Stimulated activated CD4-positive, alpha-beta T cell treated with anti-CD3 and anti-CD28 coated beads, Interleukin-1b, Interleukin-23, amount 100 ng/mL, for 1 hour (primary cell): Measurements from ENCODE around the gene LRP1.
"Not testable (repeated sequence)": the region's sequence is repeated elsewhere in the genome, so short reads cannot be mapped to it uniquely, and the experiment has no call there.

Source experiments
- DNase-seq, 2 donors: peaks; one replicate each; pipeline ENCODE4 v3.0.0-alpha.2; 2020; ENCODE audit warnings: low read depth in 2 of 2

The LRP1 gene

GRCh38 chr12:57111031-57111734 is 17.1 kb upstream of the LRP1 start, which contains the start of gene STAT6:
Gene STAT6 (minus strand): TSS chr12:57111362. CDS start chr12:57108278, 3,084 bp downstream.
- peak in 1 of 2 donors; percentile 66 for DNase-seq

GRCh38 chr12:57112492-57113294 is 15.6 kb upstream of the LRP1 start:
- DNase-seq: no peak

- no peak for DNase-seq
Measured at GRCh38 chr12:57116580-57117281, 11.6 kb upstream of the LRP1 start.

- no peak for DNase-seq
Measured at GRCh38 chr12:57118711-57119271, 9.5 kb upstream of the LRP1 start.

- DNase-seq: no peak
Measured at GRCh38 chr12:57119294-57120085, 8.8 kb upstream of the LRP1 start.

- DNase-seq: not testable (repeated sequence)
Measured at GRCh38 chr12:57120718-57121117, 7.6 kb upstream of the LRP1 start.

- DNase-seq: no peak
Measured at GRCh38 chr12:57123813-57124212, 4.5 kb upstream of the LRP1 start.

- DNase-seq: peak; percentile 57 to 62
Measured at GRCh38 chr12:57124261-57124877, 3.9 kb upstream of the LRP1 start.

- DNase-seq: no peak
Measured at GRCh38 chr12:57126061-57126460, 2.2 kb upstream of the LRP1 start.

GRCh38 chr12:57126561-57126960 is 1.7 kb upstream of the LRP1 start:
- no peak for DNase-seq

- DNase-seq: peak; percentile 22 to 30
Measured at GRCh38 chr12:57127101-57127725, 1.1 kb upstream of the LRP1 start.

- DNase-seq: no peak
Measured at GRCh38 chr12:57128519-57129247, 400 bp downstream of the LRP1 start.

GRCh38 chr12:57129321-57129842 is 1.1 kb downstream of the LRP1 start:
- no peak for DNase-seq

- DNase-seq: no peak
Measured at GRCh38 chr12:57129889-57130288, 1.6 kb downstream of the LRP1 start.

GRCh38 chr12:57130941-57131340 is 2.7 kb downstream of the LRP1 start:
- no peak for DNase-seq

GRCh38 chr12:57131896-57132744 is 3.8 kb downstream of the LRP1 start:
- DNase-seq: no peak

GRCh38 chr12:57133013-57133569 is 4.8 kb downstream of the LRP1 start:
- DNase-seq: no peak

GRCh38 chr12:57133916-57134315 is 5.6 kb downstream of the LRP1 start:
- DNase-seq: no peak
